A549 (cell line): Measurements from ENCODE around the gene FOXO3. TPM values are rescaled to one million over a fixed set of nuclear protein-coding genes. Genes with fewer than 3 reads are reported as not detected.

ENCODE experiments used
- ATAC-seq, 2 experiments: fragments of 200-7000 bp in 1 of 2; fragments of >200 bp in 1 of 2; cut with Nextera tagmentation in 1 of 2; cut with Tn5 transposase in 1 of 2; 3 replicates each; pipeline versions ENCODE4 v1.8.0 to v1.9.1; 2018 to 2020; ENCODE audit warnings: mild to moderate bottlenecking in 1 of 2, moderate library complexity in 1 of 2
- CTCF ChIA-PET: fragments of 300-600 bp; sonication (Branson Sonifier 250); formaldehyde crosslinking; extraction: SDS; loops from one replicate; lab custom pipeline; 2021; ENCODE audit warnings: antibody characterized with exemption, inconsistent platforms; lab: Yijun Ruan, JAX
- POLR2A ChIA-PET: fragments of 350-600 bp; formaldehyde crosslinking; extraction: SDS; loops from one replicate; lab custom pipeline; 2021; ENCODE audit warnings: antibody characterized with exemption, inconsistent platforms; lab: Yijun Ruan, JAX
- DNase-seq, 2 experiments: peaks; one replicate each; pipeline versions ENCODE4 v3.0.0 to v3.0.0-alpha.2; 2011 to 2016; ENCODE audit warnings: low read depth in 1 of 2, low spot score in 1 of 2
- FAIRE-seq: peaks from 2 replicates; lab custom pipeline; 2011; peaks lifted over from hg19 to GRCh38; lab: Jason Lieb, UNC
- H3K27ac ChIP-seq, 2 experiments: fragments of >200 bp; sonication (Bioruptor Twin); formaldehyde crosslinking; 3 replicates each; pipeline ENCODE4 v1.5.1; 2016 to 2017
- H3K4me1 ChIP-seq: fragments of >200 bp; sonication (Bioruptor Twin); formaldehyde crosslinking; 3 replicates; pipeline ENCODE4 v1.6.1; 2016
- H3K4me2 ChIP-seq: fragments of >200 bp; sonication (Bioruptor Twin); formaldehyde crosslinking; 3 replicates; pipeline ENCODE4 v1.6.1; 2016
- H3K4me3 ChIP-seq: fragments of >200 bp; sonication (Bioruptor Twin); formaldehyde crosslinking; 3 replicates; pipeline ENCODE4 v1.5.1; 2016
- H3K9me3 ChIP-seq: fragments of >200 bp; sonication (Bioruptor Twin); formaldehyde crosslinking; 3 replicates; pipeline ENCODE4 v1.6.1; 2016
- BCL3 ChIP-seq: fragments of >200 bp; sonication (Bioruptor Twin); formaldehyde crosslinking; IDR thresholded peaks from 3 replicates; pipeline ENCODE4 v1.6.1; 2016
- BHLHE40 ChIP-seq: IDR thresholded peaks from 2 replicates; pipeline ENCODE4 v1.6.1; 2012; ENCODE audit warnings: low read depth, low read length, inconsistent platforms
- CBX2 ChIP-seq: fragments of 200-600 bp; sonication (generic); IDR thresholded peaks from 2 replicates; pipeline ENCODE4 v1.6.1; 2016; ENCODE audit warnings: low read depth, mild to moderate bottlenecking, borderline replicate concordance
- CBX8 ChIP-seq: fragments of 200-600 bp; sonication (generic); IDR thresholded peaks from 2 replicates; pipeline ENCODE4 v1.6.1; 2016
- EHF ChIP-seq: fragments of 250-450 bp; sonication (Bioruptor Pico); IDR thresholded peaks from 2 replicates; pipeline ENCODE4 v1.5.0; 2020; ENCODE audit warnings: mild to moderate bottlenecking
- FOXS1 ChIP-seq: fragments of 250-450 bp; sonication (Bioruptor Pico); IDR thresholded peaks from 2 replicates; pipeline ENCODE4 v1.5.0; 2020; ENCODE audit warnings: mild to moderate bottlenecking, moderate library complexity
- JUN ChIP-seq, 2 experiments: fragments of >200 bp; sonication (Bioruptor Twin); formaldehyde crosslinking; IDR thresholded peaks; 2 replicates in 1 of 2; 3 replicates in 1 of 2; pipeline ENCODE4 v1.6.1; 2016 to 2017
- KDM5A ChIP-seq: fragments of 200-600 bp; sonication (generic); IDR thresholded peaks from 2 replicates; pipeline ENCODE4 v1.6.1; 2016; ENCODE audit warnings: antibody characterized with exemption, mild to moderate bottlenecking
- MAZ ChIP-seq: fragments of 150-350 bp; IDR thresholded peaks from 2 replicates; pipeline ENCODE4 v1.6.1; 2014; ENCODE audit warnings: antibody characterized with exemption, low read depth, low read length, borderline replicate concordance
- NFE2L2 ChIP-seq: fragments of 150-350 bp; conservative IDR thresholded peaks from 2 replicates; pipeline ENCODE4 v1.6.1; 2014; ENCODE audit warnings: low read length
- NR3C1 ChIP-seq: fragments of >200 bp; sonication (Bioruptor Twin); formaldehyde crosslinking; IDR thresholded peaks from 3 replicates; pipeline ENCODE4 v1.6.1; 2017
- PBX3 ChIP-seq: IDR thresholded peaks from 2 replicates; pipeline ENCODE4 v1.6.1; 2012
- POLR2A ChIP-seq: IDR thresholded peaks from 2 replicates; pipeline ENCODE4 v1.6.1; 2012; ENCODE audit warnings: mild to moderate bottlenecking, low read length
- RARB ChIP-seq: fragments of 250-450 bp; sonication (Bioruptor Pico); IDR thresholded peaks from 2 replicates; pipeline ENCODE4 v1.8.0; 2021; ENCODE audit warnings: mild to moderate bottlenecking, moderate library complexity
- ZC3H11A ChIP-seq: fragments of 450-650 bp; IDR thresholded peaks from 2 replicates; pipeline ENCODE4 v1.6.1; 2014; ENCODE audit warnings: antibody characterized with exemption, mild to moderate bottlenecking
- ZFP36 ChIP-seq: fragments of 450-650 bp; IDR thresholded peaks from 2 replicates; pipeline ENCODE4 v1.6.1; 2014; ENCODE audit warnings: borderline replicate concordance; ENCODE audit not compliant: partially characterized antibody
- ZNF302 ChIP-seq: fragments of 250-450 bp; sonication (Bioruptor Pico); IDR thresholded peaks from 2 replicates; pipeline ENCODE4 v1.9.0; 2021; ENCODE audit warnings: inconsistent platforms, mild to moderate bottlenecking, moderate library complexity
- ZSCAN20 ChIP-seq: fragments of 250-450 bp; sonication (Bioruptor Pico); IDR thresholded peaks from 2 replicates; pipeline ENCODE4 v1.8.0; 2022; ENCODE audit warnings: mild to moderate bottlenecking, moderate library complexity
- WGBS: methylation state at CpG from one replicate; pipeline ENCODE4 v1.1.6; 2017; ENCODE audit errors: missing lambda C conversion rate; 5-methylcytosine and 5-hydroxymethylcytosine counted together
- polyA plus RNA-seq, 4 experiments: library from polyadenylated mRNA; depleted of rRNA in 3 of 4; stranded (reverse); fragments of >200 nt; fragmentation: RNase III in 1 of 4; extraction: RNeasy Plus Mini Kit Qiagen cat#74134 plus additional on column Dnase treatment in 1 of 4; gene quantifications; 2 replicates in 3 of 4; 3 replicates in 1 of 4; pipeline ENCODE4 v1.2.3, GENCODE V29; 2011 to 2017
- TF ChIP-seq, protein P1 (sequence below): fragments of >200 bp; sonication (Bioruptor Twin); formaldehyde crosslinking; IDR thresholded peaks from 2 replicates; pipeline ENCODE4 v1.6.1; 2016
- TF ChIP-seq, protein P2 (sequence below): fragments of 250-450 bp; sonication (Bioruptor Pico); IDR thresholded peaks from 2 replicates; pipeline ENCODE4 v1.5.0; 2021; ENCODE audit warnings: mild to moderate bottlenecking, moderate library complexity, borderline replicate concordance
- TF ChIP-seq, protein P3 (sequence below): IDR thresholded peaks from 2 replicates; pipeline ENCODE4 v1.6.1; 2012

FOXO3 gene
- polyA plus RNA-seq, 2 of the 4 experiments (the other 2 are of a cell fraction), result 4.6 to 7.5 TPM

DNA sequence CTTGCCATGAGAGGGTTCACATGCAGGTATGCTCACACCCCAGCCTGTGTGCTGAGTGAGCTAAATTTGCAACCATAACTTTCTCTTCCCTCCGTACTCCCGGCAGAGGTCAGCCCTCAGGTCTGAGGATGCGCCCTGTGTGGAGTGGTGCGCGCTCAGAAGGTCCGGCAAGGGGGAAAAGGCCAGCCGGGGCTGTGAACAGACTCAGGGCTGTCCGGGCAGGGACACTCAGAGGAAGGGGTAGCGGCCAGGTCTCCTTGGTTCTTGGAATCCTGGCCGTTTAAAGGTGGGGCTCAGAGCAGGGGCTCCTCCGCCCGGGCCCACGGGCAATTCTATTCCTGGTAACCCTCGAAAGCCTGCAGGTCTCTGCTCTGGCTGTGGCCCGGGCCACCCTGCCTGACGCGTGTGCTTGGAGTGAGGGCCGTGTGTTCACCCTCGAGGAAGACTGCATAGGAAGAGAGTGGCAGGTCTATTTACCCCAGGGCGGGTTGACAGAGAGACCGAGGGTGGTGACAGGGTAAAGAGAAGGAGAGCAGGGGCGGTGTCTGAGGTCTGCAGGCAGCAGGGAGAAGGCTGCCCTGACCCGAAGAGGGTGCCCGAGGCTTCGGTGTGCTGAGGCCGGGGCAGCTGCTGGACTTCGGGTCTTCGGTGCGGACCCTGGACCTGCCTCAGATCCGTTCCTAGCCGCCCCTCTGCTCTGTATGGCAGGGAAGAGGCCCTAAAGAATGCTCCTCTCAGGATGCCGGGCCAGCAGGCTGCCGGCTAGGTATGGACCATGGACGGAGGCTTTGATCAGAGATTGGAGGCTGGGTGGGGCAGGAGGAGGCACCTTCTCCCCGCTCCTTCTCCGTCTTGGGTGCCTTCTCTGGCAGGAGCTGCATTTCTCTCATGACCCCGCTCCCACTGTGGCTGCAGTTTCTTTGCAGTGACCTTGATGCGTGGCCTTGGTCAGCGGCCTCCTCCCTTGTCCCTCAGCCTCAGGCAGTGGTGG lies 156.4 kb downstream of the FOXO3 start (continued):
- TF ChIP-seq NFE2L2 (no peak), RARB (CRISPR knock-in tag) (no peak)
- TF ChIP-seq, protein P1, sequence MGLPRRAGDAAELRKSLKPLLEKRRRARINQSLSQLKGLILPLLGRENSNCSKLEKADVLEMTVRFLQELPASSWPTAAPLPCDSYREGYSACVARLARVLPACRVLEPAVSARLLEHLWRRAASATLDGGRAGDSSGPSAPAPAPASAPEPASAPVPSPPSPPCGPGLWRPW, result no peak

DNA sequence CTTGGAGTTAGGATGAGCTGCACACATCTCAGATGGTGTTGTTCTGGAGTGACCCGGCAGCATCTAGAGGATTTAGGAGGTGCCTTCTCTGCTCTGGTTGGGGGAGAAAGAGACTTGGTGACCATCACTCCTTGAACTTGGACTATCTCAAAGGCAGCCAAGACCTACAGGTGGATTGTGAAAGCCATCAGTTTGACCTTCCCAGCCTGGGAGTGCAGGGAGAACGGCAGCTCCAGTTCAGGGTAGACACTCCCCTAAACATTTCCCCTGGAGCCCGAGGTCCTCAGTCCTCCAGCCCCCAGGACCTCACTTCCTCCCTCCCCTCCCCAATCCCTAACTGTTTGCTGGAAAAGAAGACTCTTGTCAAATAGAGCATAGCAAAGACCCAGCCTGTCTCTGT lies 158.8 kb downstream of the FOXO3 start:
- no peak overlapping the region for H3K4me2 ChIP-seq
- no peaks in the 10 kb centered on the region for H3K4me1 ChIP-seq
- 55% methylated on average over 2 of the region's 3 CpGs for WGBS
- POLR2A ChIA-PET, result no interaction called here
- no peak overlapping the region for H3K4me3 ChIP-seq
- TF ChIP-seq ZSCAN20 (CRISPR knock-in tag), result no peak
- TF ChIP-seq NR3C1, result no peak
- TF ChIP-seq CBX2, result no peak
- no peak for TF ChIP-seq EHF (CRISPR knock-in tag)
- no peak for TF ChIP-seq MAZ
- TF ChIP-seq ZC3H11A, result no peak
- no peak overlapping the region for H3K27ac ChIP-seq
- FAIRE-seq (no peak), DNase-seq (no peak), ATAC-seq (no peak)
- CTCF ChIA-PET, result interaction anchor here (1.2 kb wide), 1 partner anchor 9 kb away, joined by 3 read pairs; no protein-coding TSS in a partner anchor
- 0 out of 3 replicates have a peak, but pooled peaks cover 3% of the 10 kb centered on the region for H3K9me3 ChIP-seq

DNA sequence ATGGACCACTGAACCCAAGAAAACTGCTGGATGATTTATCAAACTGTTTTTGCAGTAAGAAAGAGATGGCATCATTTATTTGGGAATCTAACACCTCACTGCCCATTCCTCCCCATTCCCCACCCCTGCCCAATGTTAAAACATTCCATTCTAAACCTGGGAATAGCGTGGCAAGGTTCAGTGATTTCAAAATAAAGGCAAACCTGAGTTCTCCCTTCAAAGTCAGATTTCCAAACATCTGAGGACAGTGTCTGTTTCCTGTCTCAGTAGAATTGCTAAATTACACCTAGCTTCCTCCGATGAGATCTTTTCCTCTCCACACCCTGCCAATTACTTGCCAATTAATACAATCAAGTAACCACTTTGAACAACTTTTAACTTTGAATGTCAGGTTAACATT lies 160.1 kb downstream of the FOXO3 start:
- FAIRE-seq (no peak), ATAC-seq (no peak), DNase-seq (no peak)
- TF ChIP-seq RARB (CRISPR knock-in tag) (no peak), CBX8 (no peak), FOXS1 (CRISPR knock-in tag) (no peak), KDM5A (no peak), JUN (IDR thresholded peaks at IDR 0.05) (no peak), POLR2A (no peak), ZNF302 (CRISPR knock-in tag) (no peak), BHLHE40 (no peak), ZFP36 (no peak), BCL3 (no peak), PBX3 (no peak)
- TF ChIP-seq, protein P2, sequence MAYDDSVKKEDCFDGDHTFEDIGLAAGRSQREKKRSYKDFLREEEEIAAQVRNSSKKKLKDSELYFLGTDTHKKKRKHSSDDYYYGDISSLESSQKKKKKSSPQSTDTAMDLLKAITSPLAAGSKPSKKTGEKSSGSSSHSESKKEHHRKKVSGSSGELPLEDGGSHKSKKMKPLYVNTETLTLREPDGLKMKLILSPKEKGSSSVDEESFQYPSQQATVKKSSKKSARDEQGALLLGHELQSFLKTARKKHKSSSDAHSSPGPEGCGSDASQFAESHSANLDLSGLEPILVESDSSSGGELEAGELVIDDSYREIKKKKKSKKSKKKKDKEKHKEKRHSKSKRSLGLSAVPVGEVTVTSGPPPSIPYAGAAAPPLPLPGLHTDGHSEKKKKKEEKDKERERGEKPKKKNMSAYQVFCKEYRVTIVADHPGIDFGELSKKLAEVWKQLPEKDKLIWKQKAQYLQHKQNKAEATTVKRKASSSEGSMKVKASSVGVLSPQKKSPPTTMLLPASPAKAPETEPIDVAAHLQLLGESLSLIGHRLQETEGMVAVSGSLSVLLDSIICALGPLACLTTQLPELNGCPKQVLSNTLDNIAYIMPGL, result no peak
- TF ChIP-seq, protein P1, result no peak
- TF ChIP-seq, protein P3, sequence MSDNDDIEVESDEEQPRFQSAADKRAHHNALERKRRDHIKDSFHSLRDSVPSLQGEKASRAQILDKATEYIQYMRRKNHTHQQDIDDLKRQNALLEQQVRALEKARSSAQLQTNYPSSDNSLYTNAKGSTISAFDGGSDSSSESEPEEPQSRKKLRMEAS, result no peak
- H3K4me2 ChIP-seq, result no peak overlapping the region
- 32% methylated on average over 2 of the region's 2 CpGs for WGBS
- H3K4me1 ChIP-seq, result no peaks in the 10 kb centered on the region
- POLR2A ChIA-PET, result no interaction called here
- 0 out of 3 replicates have a peak, but pooled peaks cover 3% of the 10 kb centered on the region for H3K9me3 ChIP-seq
- no peak overlapping the region for H3K27ac ChIP-seq
- H3K4me3 ChIP-seq, result no peak overlapping the region
- CTCF ChIA-PET, result interaction anchor here (0.5 kb wide), 1 partner anchor 1477 kb away, joined by 3 read pairs; no protein-coding TSS in a partner anchor
